Endothelial cell of umbilical vein (primary cell): ENCODE results near the gene VASN.

Source experiments
- EZH2 ChIP-seq: IDR thresholded peaks from 2 replicates; pipeline ENCODE4 v1.6.1; 2012; ENCODE audit warnings: borderline replicate concordance, low read depth, mild to moderate bottlenecking, moderate library complexity, low read length, inconsistent platforms; ENCODE audit not compliant: severe bottlenecking
- POLR2A ChIP-seq: IDR thresholded peaks from 2 replicates; pipeline ENCODE4 v1.6.1; 2012; ENCODE audit warnings: low read depth, mild to moderate bottlenecking, control low read depth, low read length

DNA sequence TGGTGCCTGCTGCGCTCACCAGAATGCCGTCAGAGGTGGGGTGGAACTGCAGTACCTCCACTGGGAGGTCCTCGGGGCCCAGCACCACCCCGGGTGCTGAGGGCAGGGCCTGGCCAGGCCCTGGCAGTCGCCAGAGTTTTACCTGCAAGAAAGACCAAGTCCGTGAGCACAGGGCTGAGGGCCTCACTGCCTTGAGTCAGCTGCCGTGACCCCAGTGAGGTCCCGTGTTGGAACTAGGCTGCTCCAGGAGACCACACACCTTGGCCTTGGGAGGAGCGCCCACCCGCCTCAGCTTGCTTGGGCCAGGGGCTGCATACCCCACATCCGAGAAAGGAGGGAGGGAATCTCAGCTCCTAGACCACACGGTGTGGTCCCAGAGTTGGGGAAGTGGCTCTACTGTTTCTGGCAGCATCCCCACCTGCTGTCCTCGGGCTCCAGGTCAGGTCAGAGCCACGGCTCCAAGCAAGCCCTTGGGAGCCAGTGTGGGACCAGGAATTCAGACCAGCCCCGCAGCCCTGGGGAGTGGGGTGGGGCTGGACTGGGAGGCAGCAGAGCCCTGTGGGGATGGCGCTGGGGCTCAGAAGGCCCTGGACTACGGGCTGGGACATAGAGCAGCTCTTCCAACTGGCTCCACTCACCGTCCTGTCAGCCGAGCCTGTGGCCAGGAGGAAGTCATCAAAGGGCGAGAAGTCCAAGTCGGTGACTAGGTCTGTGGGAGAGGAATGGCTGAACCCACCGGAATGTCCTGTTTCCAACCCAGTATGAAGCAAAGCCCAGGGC, 36.1 kb downstream of the VASN start:
- TF ChIP-seq POLR2A (no peak), EZH2 (no peak)
